Measurements from ENCODE around the gene DLX3.
A peak's percentile ranks its signal among the peaks of the same experiment; 100 is the strongest.

Gene DLX3

DNA sequence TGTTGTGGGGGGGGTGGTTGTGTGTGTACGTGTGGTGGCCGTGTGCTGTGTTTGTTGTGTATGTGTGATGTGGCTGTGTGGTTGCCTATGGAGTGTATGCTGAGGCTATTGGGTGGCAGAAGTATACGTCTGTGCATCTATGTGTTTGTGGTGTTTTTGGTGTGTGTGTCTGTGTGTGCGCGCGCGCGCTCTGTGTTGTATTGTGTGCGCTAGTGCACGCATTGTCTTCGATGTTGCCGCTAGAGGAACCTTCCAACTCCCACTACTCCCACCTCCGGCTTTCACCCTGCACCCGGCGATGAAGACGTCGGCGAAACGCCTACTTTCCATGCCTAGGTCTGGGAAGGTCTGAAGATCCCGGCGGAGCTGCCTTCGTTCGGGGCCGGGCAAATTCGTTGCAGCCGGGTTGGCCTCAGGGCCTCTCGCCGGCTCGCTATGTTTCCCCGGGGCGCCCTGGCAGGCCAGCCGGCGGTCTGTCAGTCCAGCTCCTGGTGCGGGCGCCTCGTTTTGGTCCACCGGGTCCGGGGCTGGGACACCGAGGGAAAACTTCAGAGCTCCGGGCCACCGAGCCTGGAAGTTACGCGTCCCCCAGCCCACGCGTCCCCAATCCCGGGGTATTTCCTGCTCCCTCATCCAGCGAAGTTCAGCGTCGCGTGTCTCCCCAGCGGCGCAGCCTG, 31.3 kb downstream of the DLX3 start:
- no peak for DNase-seq
- no peak for ATAC-seq
- Mint-ChIP-seq H3K9me3 (no peaks in the 10 kb centered on the region), H3K27ac (peak overlapping the region in 1 of 2 donors; percentile 16), H3K4me1 (peaks cover 50% of the 10 kb centered on the region), H3K27me3 (peaks cover 82% of the 10 kb centered on the region), H3K4me3 (peak overlapping the region; percentile 73 to 74)

DNA sequence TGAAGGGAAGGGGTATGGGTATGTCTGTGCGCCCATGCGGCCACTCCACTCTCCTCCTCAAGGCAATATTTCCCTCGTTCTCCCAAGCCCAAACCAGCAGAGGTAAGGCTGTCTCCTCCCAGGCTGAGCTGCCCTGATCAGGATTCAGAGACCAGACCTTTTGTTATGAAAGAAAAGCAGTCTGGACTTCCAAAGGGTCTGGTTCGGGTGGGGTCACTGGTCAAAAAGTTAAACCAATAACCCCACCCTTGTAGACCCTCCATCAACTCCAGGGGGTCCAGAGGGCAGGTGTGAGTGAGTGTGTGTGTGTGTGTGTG, 31.8 kb downstream of the DLX3 start:
- H3K4me3 Mint-ChIP-seq, result peak overlapping the region; percentile 73 to 74
- DNase-seq, result no peak
- peaks cover 81% of the 10 kb centered on the region for H3K27me3 Mint-ChIP-seq
- H3K9me3 Mint-ChIP-seq, result no peaks in the 10 kb centered on the region
- peaks cover 47% of the 10 kb centered on the region for H3K4me1 Mint-ChIP-seq
- H3K27ac Mint-ChIP-seq, result no peak overlapping the region
- no peak for ATAC-seq

DNA sequence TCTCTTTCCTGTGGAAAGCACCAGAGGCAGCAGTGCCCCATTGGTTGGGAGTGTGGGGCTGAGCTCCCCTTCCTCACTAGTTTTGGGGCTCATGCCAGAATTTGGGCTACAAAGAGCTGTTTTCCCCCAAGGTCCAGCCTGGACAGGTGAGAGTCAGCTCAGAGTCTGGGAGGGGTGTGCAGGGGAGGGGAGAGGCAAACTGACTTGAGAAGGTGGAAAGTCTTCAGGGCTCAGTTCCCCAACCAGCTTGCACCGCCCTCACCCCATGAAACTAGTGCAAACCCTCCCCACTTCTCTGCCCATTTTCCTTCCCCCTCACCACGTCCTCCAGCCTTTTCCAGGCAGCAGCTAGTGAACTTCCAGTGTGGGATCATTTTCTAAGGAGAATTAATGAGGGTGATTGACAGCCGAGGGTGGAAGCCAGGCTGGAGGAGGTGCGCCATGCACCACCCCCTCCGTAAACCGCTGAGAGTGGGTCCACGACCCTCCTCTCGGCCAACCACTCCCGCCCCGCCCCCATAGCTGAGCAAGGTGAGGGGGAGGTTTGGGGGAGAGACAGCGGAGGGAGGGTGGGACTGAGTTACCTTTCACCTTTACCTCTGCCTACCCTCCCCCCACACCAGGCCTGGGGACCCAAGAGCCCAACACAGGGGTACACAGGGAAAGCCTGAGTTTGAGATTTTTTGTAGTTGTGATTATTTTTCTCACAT, 32.3 kb downstream of the DLX3 start:
- Mint-ChIP-seq H3K4me3 (no peak overlapping the region), H3K9me3 (no peaks in the 10 kb centered on the region), H3K27me3 (peaks cover 78% of the 10 kb centered on the region), H3K4me1 (peaks cover 42% of the 10 kb centered on the region), H3K27ac (no peak overlapping the region)
- ATAC-seq (no peak), DNase-seq (no peak)

DNA sequence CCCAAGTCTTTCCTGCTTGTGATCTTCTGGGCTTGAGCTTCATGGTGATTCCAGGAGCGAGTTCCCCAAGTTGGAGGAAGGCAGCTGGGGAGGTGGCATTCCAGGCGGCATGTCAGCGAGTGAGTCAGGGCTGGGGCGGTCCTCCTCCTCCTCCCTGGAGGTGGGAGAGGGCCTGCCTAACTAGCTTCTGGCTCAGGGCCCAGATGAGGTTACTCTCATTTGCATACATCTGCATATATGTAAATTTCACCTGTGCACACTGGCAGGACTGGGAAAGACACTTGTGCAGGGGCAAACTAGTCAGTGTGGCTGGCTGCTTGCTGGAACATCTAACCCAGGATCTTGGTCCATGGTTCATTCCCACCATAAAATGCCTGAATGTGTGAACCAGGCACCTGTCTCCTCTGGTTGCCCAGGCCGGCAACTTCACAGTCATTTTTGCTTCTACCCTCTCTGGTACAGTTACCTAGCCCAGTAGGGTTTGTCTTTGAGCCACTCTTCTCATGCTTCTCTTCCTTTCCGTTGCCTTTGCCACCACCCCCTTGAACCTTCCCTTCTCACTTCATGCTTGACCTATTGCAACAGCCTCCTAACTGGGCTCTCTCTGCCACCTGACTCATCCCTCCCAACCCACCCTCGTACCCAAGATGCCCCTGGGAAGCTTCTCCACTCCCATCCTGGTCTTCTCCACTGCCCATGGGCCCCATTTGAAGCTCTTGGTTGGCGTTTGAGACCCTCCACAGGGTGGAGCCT, 35.7 kb downstream of the DLX3 start:
- Mint-ChIP-seq H3K27ac (no peak overlapping the region), H3K27me3 (peaks cover 46% of the 10 kb centered on the region), H3K4me3 (no peak overlapping the region), H3K4me1 (peaks cover 19% of the 10 kb centered on the region), H3K9me3 (no peaks in the 10 kb centered on the region)
- ATAC-seq (no peak), DNase-seq (no peak)

DNA sequence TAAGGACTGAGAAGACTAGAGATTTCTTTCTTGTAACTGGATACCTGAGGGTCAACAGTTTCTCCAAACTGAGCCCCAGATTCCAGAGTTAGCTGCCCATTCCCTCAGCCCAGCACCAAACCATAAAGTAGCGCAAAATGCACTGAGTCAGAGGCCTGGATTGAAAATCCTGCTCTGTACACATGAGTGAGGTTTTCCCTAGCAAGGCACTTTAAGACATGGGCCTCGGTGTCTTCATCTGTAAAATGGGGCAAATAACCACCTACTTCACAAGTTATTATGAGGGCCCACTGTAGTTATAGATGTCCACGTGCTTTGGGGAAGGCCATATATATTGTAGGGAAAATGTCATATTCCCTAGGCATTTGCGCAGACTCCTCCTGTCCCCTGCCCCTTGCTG, 36.3 kb downstream of the DLX3 start:
- Mint-ChIP-seq H3K27me3 (peaks cover 46% of the 10 kb centered on the region), H3K27ac (no peak overlapping the region)
- no peak for ATAC-seq

GRCh38 chr17:49957350-49957749, 37.7 kb downstream of the DLX3 start:
- H3K4me3 Mint-ChIP-seq, result no peak overlapping the region
- no peaks in the 10 kb centered on the region for H3K9me3 Mint-ChIP-seq
- H3K27me3 Mint-ChIP-seq, result peaks cover 46% of the 10 kb centered on the region

More for the DNA sequence above, 36.3 kb downstream of the DLX3 start:
- Mint-ChIP-seq H3K4me1 (peaks cover 13% of the 10 kb centered on the region), H3K4me3 (no peak overlapping the region), H3K9me3 (no peaks in the 10 kb centered on the region)
- DNase-seq, result no peak

DNA sequence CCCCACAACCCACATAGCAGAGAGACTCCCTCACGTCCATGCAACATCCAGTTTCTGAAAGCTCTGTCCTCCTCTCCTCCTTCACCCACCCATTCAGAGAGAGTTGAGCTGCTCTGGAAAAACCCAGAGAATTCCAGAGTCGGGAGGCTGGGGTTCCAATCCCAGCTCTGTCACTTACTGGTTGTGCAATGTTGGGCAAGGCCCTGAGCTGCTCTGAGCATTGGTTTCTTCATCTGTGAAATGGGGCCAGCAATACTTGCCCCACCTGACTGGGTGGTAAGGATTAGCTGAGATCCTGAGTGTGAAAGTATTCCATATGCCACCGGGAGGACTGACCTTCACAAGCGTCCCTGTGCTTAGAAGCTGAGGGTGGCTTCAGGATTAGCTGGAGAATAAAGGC, 38.2 kb downstream of the DLX3 start:
- no peaks in the 10 kb centered on the region for H3K9me3 Mint-ChIP-seq
- no peak overlapping the region for H3K27ac Mint-ChIP-seq
- H3K4me1 Mint-ChIP-seq, result no peaks in the 10 kb centered on the region
- H3K4me3 Mint-ChIP-seq, result no peak overlapping the region
- no peak for ATAC-seq
- DNase-seq, result no peak
- H3K27me3 Mint-ChIP-seq, result peaks cover 46% of the 10 kb centered on the region

More at GRCh38 chr17:49957350-49957749, 37.7 kb downstream of the DLX3 start:
- no peak overlapping the region for H3K27ac Mint-ChIP-seq
- DNase-seq (no peak), ATAC-seq (no peak)
- no peaks in the 10 kb centered on the region for H3K4me1 Mint-ChIP-seq

- Mint-ChIP-seq H3K27me3 (peaks cover 50% of the 10 kb centered on the region), H3K4me1 (no peaks in the 10 kb centered on the region), H3K4me3 (no peak overlapping the region), H3K27ac (no peak overlapping the region), H3K9me3 (no peaks in the 10 kb centered on the region)
- ATAC-seq (no peak), DNase-seq (no peak)
These were observed 39.9 kb downstream of the DLX3 start for GRCh38 chr17:49955157-49955556.

GRCh38 chr17:49952912-49953497, 42.0 kb downstream of the DLX3 start:
- ATAC-seq, result no peak
- DNase-seq, result no peak
- H3K27me3 Mint-ChIP-seq, result peaks cover 50% of the 10 kb centered on the region
- no peak overlapping the region for H3K4me3 Mint-ChIP-seq
- H3K4me1 Mint-ChIP-seq, result no peaks in the 10 kb centered on the region
- H3K9me3 Mint-ChIP-seq, result no peaks in the 10 kb centered on the region
- no peak overlapping the region for H3K27ac Mint-ChIP-seq

GRCh38 chr17:49952209-49952911, 42.7 kb downstream of the DLX3 start:
- H3K4me1 Mint-ChIP-seq, result no peaks in the 10 kb centered on the region
- H3K27ac Mint-ChIP-seq, result no peak overlapping the region
- no peak overlapping the region for H3K4me3 Mint-ChIP-seq
- DNase-seq (peak; percentile 75 to 81), ATAC-seq (peak; percentile 96)
- H3K9me3 Mint-ChIP-seq, result no peaks in the 10 kb centered on the region
- peaks cover 50% of the 10 kb centered on the region for H3K27me3 Mint-ChIP-seq

DNA sequence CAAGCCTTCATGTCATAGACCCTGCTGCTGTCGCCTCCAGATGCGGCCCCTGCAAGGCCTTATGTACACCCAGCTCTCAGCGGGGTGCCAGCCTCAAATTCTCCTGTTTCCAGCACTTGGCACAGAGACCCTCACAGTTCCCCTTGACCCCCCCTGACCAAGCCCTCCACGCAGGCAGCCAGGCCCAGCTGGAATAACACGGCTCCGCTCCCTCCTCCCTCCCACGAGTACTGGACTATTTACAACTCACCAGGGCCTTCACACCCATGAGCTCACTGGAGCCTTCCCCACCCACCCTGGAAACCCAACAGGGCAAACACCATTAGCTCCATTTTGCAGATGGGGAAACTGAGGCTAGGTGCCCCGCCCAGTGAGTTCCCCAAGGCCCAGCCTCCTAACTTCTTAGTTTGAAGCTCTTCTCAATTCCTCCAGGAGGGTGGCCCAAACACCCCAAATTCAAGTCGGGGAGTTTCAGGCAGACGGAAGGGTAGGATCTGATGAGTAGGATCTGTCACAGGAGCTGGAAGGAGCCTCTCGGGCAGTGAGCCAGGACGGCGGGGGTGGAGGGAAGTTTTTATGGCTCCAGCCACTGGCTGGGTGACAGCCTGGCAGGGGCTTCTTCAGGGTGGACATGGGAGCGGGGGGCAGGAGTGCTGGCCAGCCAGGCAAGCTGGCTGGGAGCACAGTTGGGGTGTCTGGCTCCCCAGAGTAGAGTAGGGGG, 43.5 kb downstream of the DLX3 start:
- Mint-ChIP-seq H3K9me3 (no peaks in the 10 kb centered on the region), H3K27ac (no peak overlapping the region), H3K27me3 (peaks cover 55% of the 10 kb centered on the region), H3K4me3 (no peak overlapping the region), H3K4me1 (no peaks in the 10 kb centered on the region)
- DNase-seq (no peak), ATAC-seq (no peak)

DNA sequence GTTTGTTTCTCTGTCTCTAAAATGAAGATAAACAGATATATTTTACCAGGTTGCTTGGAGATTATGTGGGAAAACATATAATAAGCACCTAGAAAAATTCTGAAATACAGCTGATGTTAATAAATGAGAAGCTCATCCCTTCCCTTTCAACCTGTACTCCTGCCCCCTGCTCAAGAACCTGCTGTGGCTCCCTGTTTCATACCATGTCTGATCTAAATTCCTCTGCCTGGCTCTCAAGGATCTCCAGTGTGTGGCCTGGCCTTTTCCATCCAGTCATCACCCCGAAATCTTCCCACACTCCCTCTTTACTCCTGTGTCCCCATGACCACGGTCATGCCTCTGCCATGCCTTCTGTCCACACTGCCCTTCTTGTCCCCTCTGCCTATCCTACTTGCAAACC, 45.4 kb downstream of the DLX3 start:
- peaks cover 70% of the 10 kb centered on the region for H3K27me3 Mint-ChIP-seq
- DNase-seq, result no peak
- H3K4me3 Mint-ChIP-seq, result no peak overlapping the region
- ATAC-seq, result no peak
- H3K27ac Mint-ChIP-seq, result peak overlapping the region in 1 of 2 donors; percentile 72
- no peaks in the 10 kb centered on the region for H3K4me1 Mint-ChIP-seq
- no peaks in the 10 kb centered on the region for H3K9me3 Mint-ChIP-seq

GRCh38 chr17:49946964-49947584, 48.0 kb downstream of the DLX3 start:
- H3K4me3 Mint-ChIP-seq, result no peak overlapping the region
- H3K27me3 Mint-ChIP-seq, result peaks cover 65% of the 10 kb centered on the region
- DNase-seq (no peak), ATAC-seq (no peak)
- no peaks in the 10 kb centered on the region for H3K9me3 Mint-ChIP-seq
- peak overlapping the region in 1 of 2 donors; percentile 59 for H3K27ac Mint-ChIP-seq
- no peaks in the 10 kb centered on the region for H3K4me1 Mint-ChIP-seq

GRCh38 chr17:49946208-49946607, 48.8 kb downstream of the DLX3 start:
- Mint-ChIP-seq H3K9me3 (no peaks in the 10 kb centered on the region), H3K27me3 (peaks cover 62% of the 10 kb centered on the region), H3K4me1 (no peaks in the 10 kb centered on the region), H3K27ac (no peak overlapping the region), H3K4me3 (no peak overlapping the region)
- DNase-seq (no peak), ATAC-seq (no peak)

All from stimulated activated naive CD8-positive, alpha-beta T cell treated with anti-CD3 and anti-CD28 coated beads, Interleukin-15, amount 100 ng/mL, for 72 hours (primary cell).